ENCODE data around the gene POLA1.

DNA sequence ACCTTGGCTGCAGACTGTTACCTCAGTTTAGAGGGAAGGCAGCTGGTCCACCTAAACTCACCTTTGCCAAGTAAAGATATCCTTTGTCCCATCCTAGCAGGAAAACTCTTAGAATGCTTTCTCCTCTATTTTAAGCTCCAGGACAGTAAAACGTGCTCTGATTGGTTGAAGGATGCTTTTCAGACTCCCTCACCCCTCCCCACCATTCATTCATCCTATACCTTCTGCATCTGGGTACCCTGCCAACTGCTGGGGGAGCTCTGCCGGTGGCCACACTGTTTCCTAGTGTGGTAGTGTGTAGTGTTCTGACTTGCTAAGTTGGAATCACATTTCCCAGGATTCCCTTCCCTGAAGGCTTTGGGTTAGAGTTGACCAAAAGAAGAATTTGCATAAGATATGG is 20.3 kb upstream of the POLA1 start:
- TF ChIP-seq CTCF (IDR thresholded peaks at IDR 0.05): no peak
- no peak for TF ChIP-seq POLR2A (IDR thresholded peaks at IDR 0.05)

Data from thyroid gland (tissue), 4 donors.